Prostate gland (tissue), 2 donors: Measurements from ENCODE around the gene MARCHF6. TPM values are rescaled to one million over a fixed set of nuclear protein-coding genes. Genes with fewer than 3 reads are reported as not detected.
A peak's percentile ranks its signal among the peaks of the same experiment; 100 is the strongest.

Experiments used
- DNase-seq: peaks from one replicate; pipeline ENCODE4 v3.0.0-alpha.2; 2019; ENCODE audit warnings: low spot score
- H3K27ac ChIP-seq, 2 donors: fragments of 200-600 bp; sonication (generic); 2 replicates each; pipeline ENCODE4 v1.5.1; 2017 to 2019
- H3K27me3 ChIP-seq: fragments of 200-600 bp; sonication (generic); replicated peaks from 2 replicates; pipeline ENCODE4 v1.5.1; 2019; ENCODE audit not compliant: insufficient read depth
- H3K36me3 ChIP-seq, 2 donors: fragments of 200-600 bp; sonication (generic); 1 replicate in 1 of 2; 2 replicates in 1 of 2; pipeline versions ENCODE4 v1.5.1 to v1.8.1; 2017 to 2019
- H3K4me1 ChIP-seq: fragments of 200-600 bp; sonication (generic); replicated peaks from 2 replicates; pipeline ENCODE4 v1.5.1; 2019
- H3K4me3 ChIP-seq, 2 donors: fragments of 200-600 bp; sonication (generic); 2 replicates each; pipeline ENCODE4 v1.5.1; 2017 to 2019
- H3K9me3 ChIP-seq: fragments of 200-600 bp; sonication (generic); 2 replicates; pipeline ENCODE4 v1.5.1; 2017
- CTCF ChIP-seq, 4 experiments: fragments of 200-600 bp in 2 of 4; fragments of 450-650 bp in 2 of 4; sonication (generic) in 2 of 4; IDR thresholded peaks; 1 replicate in 3 of 4; 2 replicates in 1 of 4; pipeline ENCODE4 v1.5.1; 2016 to 2019; ENCODE audit warnings: antibody characterized with exemption in 4 of 4, mild to moderate bottlenecking in 2 of 4, moderate library complexity in 2 of 4
- POLR2A ChIP-seq: fragments of 450-650 bp; IDR thresholded peaks from one replicate; pipeline ENCODE4 v1.6.1; 2016; ENCODE audit warnings: antibody characterized with exemption, mild to moderate bottlenecking
- POLR2AphosphoS5 ChIP-seq: sonication (generic); formaldehyde crosslinking; IDR thresholded peaks from one replicate; pipeline ENCODE4 v1.6.1; 2017; ENCODE audit warnings: antibody characterized with exemption
- WGBS: methylation state at CpG from one replicate; pipeline ENCODE4 v1.1.5; 2018; 5-methylcytosine and 5-hydroxymethylcytosine counted together
- intact Hi-C: fragments of 100-400 bp; cut with DNase I; formaldehyde crosslinking; loops from one replicate; pipeline ENCODE4 v1.14.2; 2022
- total RNA-seq, 2 donors: library from RNA; depleted of rRNA; stranded (reverse); fragments of >200 nt; gene quantifications; one replicate each; pipeline ENCODE4 v1.1.0, GENCODE V29; 2016

MARCHF6 gene
- total RNA-seq = 10 to 100 TPM; 65.3 to 86.5 TPM

GRCh38 chr5:10353241-10354047, at the start of gene MARCHF6:
MARCHF6 (plus strand) TSS chr5:10353695; CDS start chr5:10353899, 204 bp downstream.
- WGBS = under 1% methylated on average over 71 of the region's 92 CpGs

GRCh38 chr5:10303699-10304170, 49.8 kb upstream of the MARCHF6 start:
- Histone ChIP-seq H3K36me3 (no peaks in the 10 kb centered on the region), H3K27me3 (no peaks in the 10 kb centered on the region), H3K9me3 (no peaks in the 10 kb centered on the region), H3K4me3 (no peak overlapping the region), H3K4me1 (no peaks in the 10 kb centered on the region), H3K27ac (no peak overlapping the region)
- no peak for DNase-seq
- TF ChIP-seq POLR2AphosphoS5 = no peak
- no peak for TF ChIP-seq POLR2A
- TF ChIP-seq CTCF (IDR thresholded peaks at IDR 0.05) = no peak
- intact Hi-C loops = no loop called here
- WGBS = 77% methylated on average over 5 of the region's 5 CpGs

More at GRCh38 chr5:10353241-10354047, at the start of gene MARCHF6:
- DNase-seq = peak; percentile 96
- Histone ChIP-seq H3K4me1 (no peaks in the 10 kb centered on the region), H3K27ac (peak within 1 kb of the TSS; percentile 98 to 99), H3K9me3 (no peaks in the 10 kb centered on the region), H3K27me3 (no peaks in the 10 kb centered on the region), H3K36me3 (no peaks in the 10 kb centered on the region), H3K4me3 (peak within 1 kb of the TSS; percentile 94 to 98)
- intact Hi-C loops = loop anchor here (5.0 kb wide), 4 partner anchors 49 to 274 kb away; no protein-coding TSS in a partner anchor
- TF ChIP-seq POLR2AphosphoS5 (peak; percentile 92), POLR2A (peak; percentile 93), CTCF (IDR thresholded peaks at IDR 0.05) (peak in 2 of 4 experiments; percentile 23 to 44)

- Histone ChIP-seq H3K4me1 (no peaks in the 10 kb centered on the region), H3K9me3 (no peaks in the 10 kb centered on the region), H3K36me3 (no peaks in the 10 kb centered on the region), H3K4me3 (no peak overlapping the region), H3K27me3 (no peaks in the 10 kb centered on the region), H3K27ac (no peak overlapping the region)
- intact Hi-C loops = no loop called here
- WGBS = 93% methylated on average over 5 of the region's 5 CpGs
- DNase-seq = no peak
- peak in 1 of 4 experiments; percentile 15 for TF ChIP-seq CTCF (IDR thresholded peaks at IDR 0.05)
- TF ChIP-seq POLR2AphosphoS5 = no peak
- no peak for TF ChIP-seq POLR2A
Observed at GRCh38 chr5:10304932-10305331, 48.6 kb upstream of the MARCHF6 start.

- H3K9me3 ChIP-seq = no peaks in the 10 kb centered on the region
- intact Hi-C loops = loop anchor here (2.0 kb wide), 1 partner anchor 21 kb away; no protein-coding TSS in a partner anchor
- TF ChIP-seq POLR2AphosphoS5 (no peak), CTCF (IDR thresholded peaks at IDR 0.05) (no peak), POLR2A (no peak)
- WGBS = 54% methylated on average over 5 of the region's 5 CpGs
- H3K4me3 ChIP-seq = no peak overlapping the region
- DNase-seq = no peak
- H3K36me3 ChIP-seq = no peaks in the 10 kb centered on the region
- H3K4me1 ChIP-seq = no peaks in the 10 kb centered on the region
- no peaks in the 10 kb centered on the region for H3K27me3 ChIP-seq
- peak overlapping the region in 1 of 2 donors; percentile 51 for H3K27ac ChIP-seq
Observed at GRCh38 chr5:10306114-10306513, 47.4 kb upstream of the MARCHF6 start.
